Fibroblast of skin of right quadriceps (primary cell): ENCODE data around the gene NPHP4.
A peak's percentile ranks its signal among the peaks of the same experiment; 100 is the strongest.

Experiments
- DNase-seq: peaks from one replicate; pipeline ENCODE4 v3.0.0-alpha.2; 2013

Gene NPHP4

GRCh38 chr1:5992026-5992813, at the start of gene NPHP4:
Gene NPHP4, minus strand, starts transcription at chr1:5992425. Its CDS starts 6,136 bp downstream, at chr1:5986289.
- DNase-seq, result peak; percentile 100

- DNase-seq, result no peak
Measured at GRCh38 chr1:6041432-6042062, 49.3 kb upstream of the NPHP4 start.

GRCh38 chr1:6040861-6041415, 48.7 kb upstream of the NPHP4 start:
- DNase-seq, result no peak

GRCh38 chr1:6040444-6040843, 48.2 kb upstream of the NPHP4 start:
- DNase-seq, result no peak

- no peak for DNase-seq
Measured at GRCh38 chr1:6039031-6039430, 46.8 kb upstream of the NPHP4 start.

GRCh38 chr1:6038603-6039002, 46.4 kb upstream of the NPHP4 start:
- no peak for DNase-seq

GRCh38 chr1:6037338-6037762, 45.1 kb upstream of the NPHP4 start:
- DNase-seq, result peak; percentile 92

GRCh38 chr1:6035719-6036118, 43.5 kb upstream of the NPHP4 start:
- no peak for DNase-seq

GRCh38 chr1:6035303-6035702, 43.1 kb upstream of the NPHP4 start:
- no peak for DNase-seq

- DNase-seq, result no peak
Measured at GRCh38 chr1:6034750-6035096, 42.5 kb upstream of the NPHP4 start.

- no peak for DNase-seq
Measured at GRCh38 chr1:6033986-6034749, 41.9 kb upstream of the NPHP4 start.

GRCh38 chr1:6033124-6033523, 40.9 kb upstream of the NPHP4 start:
- no peak for DNase-seq

- no peak for DNase-seq
Measured at GRCh38 chr1:6030547-6031261, 38.5 kb upstream of the NPHP4 start.

GRCh38 chr1:6030132-6030531, 37.9 kb upstream of the NPHP4 start:
- DNase-seq, result no peak

GRCh38 chr1:6029351-6029750, 37.1 kb upstream of the NPHP4 start:
- DNase-seq, result no peak

- no peak for DNase-seq
Measured at GRCh38 chr1:6028042-6028850, 36.0 kb upstream of the NPHP4 start.

GRCh38 chr1:6027591-6027990, 35.4 kb upstream of the NPHP4 start:
- no peak for DNase-seq

GRCh38 chr1:6026095-6026809, 34.0 kb upstream of the NPHP4 start:
- peak; percentile 54 for DNase-seq

- DNase-seq, result no peak
Measured at GRCh38 chr1:6025269-6026094, 33.3 kb upstream of the NPHP4 start.

- DNase-seq, result no peak
Measured at GRCh38 chr1:6024376-6024775, 32.2 kb upstream of the NPHP4 start.
